Prostate gland (tissue), 2 donors: ENCODE measurements around the gene MT4. TPM values are rescaled to one million over a fixed set of nuclear protein-coding genes. Genes with fewer than 3 reads are reported as not detected.

Experiments
- DNase-seq: peaks from one replicate; pipeline ENCODE4 v3.0.0-alpha.2; 2019; ENCODE audit warnings: low spot score
- H3K27ac ChIP-seq, 2 donors: fragments of 200-600 bp; sonication (generic); 2 replicates each; pipeline ENCODE4 v1.5.1; 2017 to 2019
- H3K27me3 ChIP-seq: fragments of 200-600 bp; sonication (generic); replicated peaks from 2 replicates; pipeline ENCODE4 v1.5.1; 2019; ENCODE audit not compliant: insufficient read depth
- H3K36me3 ChIP-seq, 2 donors: fragments of 200-600 bp; sonication (generic); 1 replicate in 1 of 2; 2 replicates in 1 of 2; pipeline versions ENCODE4 v1.5.1 to v1.8.1; 2017 to 2019
- H3K4me1 ChIP-seq: fragments of 200-600 bp; sonication (generic); replicated peaks from 2 replicates; pipeline ENCODE4 v1.5.1; 2019
- H3K4me3 ChIP-seq, 2 donors: fragments of 200-600 bp; sonication (generic); 2 replicates each; pipeline ENCODE4 v1.5.1; 2017 to 2019
- H3K9me3 ChIP-seq: fragments of 200-600 bp; sonication (generic); 2 replicates; pipeline ENCODE4 v1.5.1; 2017
- CTCF ChIP-seq, 4 experiments: fragments of 200-600 bp in 2 of 4; fragments of 450-650 bp in 2 of 4; sonication (generic) in 2 of 4; IDR thresholded peaks; 1 replicate in 3 of 4; 2 replicates in 1 of 4; pipeline ENCODE4 v1.5.1; 2016 to 2019; ENCODE audit warnings: antibody characterized with exemption in 4 of 4, mild to moderate bottlenecking in 2 of 4, moderate library complexity in 2 of 4
- POLR2A ChIP-seq: fragments of 450-650 bp; IDR thresholded peaks from one replicate; pipeline ENCODE4 v1.6.1; 2016; ENCODE audit warnings: antibody characterized with exemption, mild to moderate bottlenecking
- POLR2AphosphoS5 ChIP-seq: sonication (generic); formaldehyde crosslinking; IDR thresholded peaks from one replicate; pipeline ENCODE4 v1.6.1; 2017; ENCODE audit warnings: antibody characterized with exemption
- WGBS: methylation state at CpG from one replicate; pipeline ENCODE4 v1.1.5; 2018; 5-methylcytosine and 5-hydroxymethylcytosine counted together
- intact Hi-C: fragments of 100-400 bp; cut with DNase I; formaldehyde crosslinking; loops from one replicate; pipeline ENCODE4 v1.14.2; 2022
- total RNA-seq, 2 donors: library from RNA; depleted of rRNA; stranded (reverse); fragments of >200 nt; gene quantifications; one replicate each; pipeline ENCODE4 v1.1.0, GENCODE V29; 2016

Gene MT4
- total RNA-seq, 2 donors from 2014 or later = not detected

GRCh38 chr16:56569971-56570370, 5.1 kb downstream of the MT4 start:
- Histone ChIP-seq H3K4me1 (no peaks in the 10 kb centered on the region), H3K36me3 (no peaks in the 10 kb centered on the region), H3K4me3 (no peak overlapping the region), H3K27ac (no peak overlapping the region), H3K27me3 (no peaks in the 10 kb centered on the region), H3K9me3 (no peaks in the 10 kb centered on the region)
- intact Hi-C loops = no loop called here
- DNase-seq = no peak
- TF ChIP-seq CTCF (IDR thresholded peaks at IDR 0.05) = no peak
- no peak for TF ChIP-seq POLR2AphosphoS5
- TF ChIP-seq POLR2A = no peak
- 100% methylated on average over 1 of the region's 1 CpG for WGBS

GRCh38 chr16:56571525-56571924, 6.7 kb downstream of the MT4 start:
- no peak for TF ChIP-seq POLR2A
- no peak for TF ChIP-seq CTCF (IDR thresholded peaks at IDR 0.05)
- TF ChIP-seq POLR2AphosphoS5 = no peak
- no peaks in the 10 kb centered on the region for H3K27me3 ChIP-seq
- H3K36me3 ChIP-seq = no peaks in the 10 kb centered on the region
- no peak overlapping the region for H3K4me3 ChIP-seq
- intact Hi-C loops = no loop called here
- DNase-seq = no peak
- H3K9me3 ChIP-seq = no peaks in the 10 kb centered on the region
- no peaks in the 10 kb centered on the region for H3K4me1 ChIP-seq
- H3K27ac ChIP-seq = no peak overlapping the region
- 89% methylated on average over 11 of the region's 11 CpGs for WGBS

- no peaks in the 10 kb centered on the region for H3K27me3 ChIP-seq
- no peak for DNase-seq
- H3K36me3 ChIP-seq = no peaks in the 10 kb centered on the region
- H3K27ac ChIP-seq = no peak overlapping the region
- no peaks in the 10 kb centered on the region for H3K4me1 ChIP-seq
- intact Hi-C loops = no loop called here
- H3K4me3 ChIP-seq = no peak overlapping the region
- no peaks in the 10 kb centered on the region for H3K9me3 ChIP-seq
- TF ChIP-seq POLR2AphosphoS5 (no peak), POLR2A (no peak), CTCF (IDR thresholded peaks at IDR 0.05) (no peak)
- 77% methylated on average over 1 of the region's 1 CpG for WGBS
Measured at GRCh38 chr16:56574625-56575024, 9.8 kb downstream of the MT4 start.

GRCh38 chr16:56576585-56577299, 11.9 kb downstream of the MT4 start:
- TF ChIP-seq POLR2A (no peak), CTCF (IDR thresholded peaks at IDR 0.05) (peak; percentile 23 to 79 (median 72)), POLR2AphosphoS5 (peak; percentile 29)
- Histone ChIP-seq H3K4me3 (no peak overlapping the region), H3K27ac (no peak overlapping the region), H3K36me3 (no peaks in the 10 kb centered on the region), H3K27me3 (no peaks in the 10 kb centered on the region), H3K9me3 (no peaks in the 10 kb centered on the region), H3K4me1 (no peaks in the 10 kb centered on the region)
- DNase-seq = peak; percentile 67
- 39% methylated on average over 8 of the region's 8 CpGs for WGBS
- intact Hi-C loops = no loop called here

- Histone ChIP-seq H3K27ac (no peak overlapping the region), H3K4me1 (no peaks in the 10 kb centered on the region), H3K36me3 (no peaks in the 10 kb centered on the region), H3K27me3 (no peaks in the 10 kb centered on the region), H3K4me3 (no peak overlapping the region), H3K9me3 (no peaks in the 10 kb centered on the region)
- 58% methylated on average over 4 of the region's 4 CpGs for WGBS
- TF ChIP-seq POLR2AphosphoS5 = no peak
- no peak for TF ChIP-seq POLR2A
- no peak for TF ChIP-seq CTCF (IDR thresholded peaks at IDR 0.05)
- no peak for DNase-seq
- intact Hi-C loops = no loop called here
Measured at GRCh38 chr16:56577300-56577625, 12.4 kb downstream of the MT4 start.
